ENCODE results near the gene CEACAM4.
"Not testable (repeated sequence)": the region's sequence is repeated elsewhere in the genome, so short reads cannot be mapped to it uniquely, and the experiment has no call there.

Gene CEACAM4

DNA sequence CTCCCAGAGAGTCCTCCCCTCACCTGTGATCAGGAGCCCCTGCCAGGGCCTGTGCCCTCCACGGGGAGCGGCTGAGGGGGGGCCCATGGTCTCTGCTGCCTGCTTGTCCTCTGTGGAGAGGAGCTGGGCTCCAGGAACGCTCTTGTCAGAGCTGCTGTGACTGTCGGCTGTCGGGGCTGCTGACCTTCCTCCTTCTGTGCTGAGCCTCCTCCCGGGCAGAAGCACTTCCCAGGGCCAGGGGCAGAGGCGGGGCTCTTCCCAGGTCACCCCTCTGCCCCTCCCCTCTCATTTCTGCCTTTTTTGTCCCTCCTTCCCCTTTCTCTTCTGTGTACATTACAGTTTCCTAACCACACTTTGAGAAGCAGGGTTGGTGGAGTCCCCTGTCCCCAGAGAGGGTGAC, at the start of gene CEACAM4:
TSS of gene CEACAM4 (minus strand) at position 198 of the 400 bp plus-strand sequence. CDS start at position 87, 111 bp downstream.
- no peak for DNase-seq

- no peak for DNase-seq
These were observed 44.6 kb upstream of the CEACAM4 start for GRCh38 chr19:41671486-41671885.

DNA sequence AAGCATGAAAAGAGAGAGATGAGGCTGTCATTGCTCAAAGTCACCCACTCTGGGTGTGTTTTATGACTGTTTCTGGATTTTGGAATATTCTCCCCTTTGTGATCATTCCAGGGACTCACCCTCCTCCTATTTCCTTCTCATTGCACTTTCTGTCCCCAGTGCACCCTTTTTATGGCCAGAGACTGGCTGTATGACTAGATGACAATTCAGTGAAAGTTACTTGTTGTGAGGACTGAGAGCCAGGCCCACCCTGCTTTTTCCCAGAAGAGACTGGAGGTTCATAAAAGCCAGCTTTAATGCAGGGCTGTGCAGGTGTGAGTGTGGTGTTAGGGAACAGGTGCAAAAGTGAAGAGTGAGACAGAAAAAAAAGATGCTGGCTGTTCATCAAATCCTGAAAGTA, 43.9 kb upstream of the CEACAM4 start:
- no peak for DNase-seq

DNA sequence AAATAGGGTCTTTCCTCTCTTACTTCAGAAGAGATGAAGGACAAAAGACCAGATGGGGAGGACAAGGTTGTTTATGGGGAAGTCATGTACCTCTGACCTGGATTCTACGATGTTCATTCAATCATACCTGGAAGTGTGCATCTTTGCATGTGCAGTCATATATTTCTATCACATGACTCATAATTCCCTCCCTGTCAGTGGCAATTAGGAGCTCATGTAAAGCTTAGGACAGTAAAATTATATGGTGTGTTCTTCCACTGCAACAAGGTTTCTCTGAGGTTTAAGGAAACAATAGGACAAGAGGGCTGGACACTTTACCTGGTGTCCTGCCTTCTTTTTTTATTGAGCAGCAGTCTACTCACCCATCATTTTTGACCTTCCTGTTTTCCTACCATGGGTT, 41.4 kb upstream of the CEACAM4 start:
- no peak for DNase-seq

DNA sequence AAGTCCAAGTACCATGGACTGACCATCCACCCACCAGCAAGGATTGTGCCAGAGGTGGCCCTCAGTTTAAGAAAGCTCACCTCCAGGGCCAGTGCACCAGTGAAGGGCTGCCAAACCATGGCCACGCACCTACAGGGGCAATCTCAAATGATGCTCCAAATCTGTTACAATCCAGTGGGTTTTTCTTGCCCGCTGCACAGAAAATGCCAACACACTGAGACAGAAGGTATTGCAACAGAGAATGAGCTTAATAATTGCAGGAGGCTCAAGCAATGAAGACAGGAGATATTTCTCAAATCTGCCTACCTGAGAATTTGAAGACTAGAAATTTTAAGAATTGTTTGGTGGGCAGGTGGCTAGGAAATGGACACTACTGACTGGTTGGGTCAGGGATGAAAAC, 39.2 kb upstream of the CEACAM4 start:
- DNase-seq: no peak

DNA sequence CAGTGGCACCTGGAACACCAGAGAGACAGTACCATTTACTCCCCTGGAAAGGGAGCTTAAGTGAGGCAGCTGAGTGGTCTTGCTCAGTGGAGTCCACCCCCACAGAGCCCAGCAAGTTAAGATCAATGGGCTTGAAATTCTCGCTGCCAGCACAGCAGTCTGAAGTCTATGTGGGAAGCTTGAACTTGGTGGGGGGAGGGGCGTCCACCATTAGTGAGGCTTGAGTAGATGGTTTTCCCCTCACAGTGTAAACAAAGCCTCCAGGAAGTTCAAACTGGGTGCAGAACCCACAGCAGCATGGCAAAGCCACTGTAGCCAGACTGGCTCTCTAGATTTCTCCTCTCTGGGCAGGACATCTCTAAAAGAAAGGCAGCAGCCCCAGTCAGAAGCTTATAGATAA, 30.3 kb upstream of the CEACAM4 start:
- no peak for DNase-seq

- DNase-seq: not testable (repeated sequence)
These were observed 29.9 kb upstream of the CEACAM4 start for GRCh38 chr19:41656756-41657155.

- DNase-seq: no peak
These were observed 25.4 kb upstream of the CEACAM4 start for GRCh38 chr19:41652250-41652649.

DNA sequence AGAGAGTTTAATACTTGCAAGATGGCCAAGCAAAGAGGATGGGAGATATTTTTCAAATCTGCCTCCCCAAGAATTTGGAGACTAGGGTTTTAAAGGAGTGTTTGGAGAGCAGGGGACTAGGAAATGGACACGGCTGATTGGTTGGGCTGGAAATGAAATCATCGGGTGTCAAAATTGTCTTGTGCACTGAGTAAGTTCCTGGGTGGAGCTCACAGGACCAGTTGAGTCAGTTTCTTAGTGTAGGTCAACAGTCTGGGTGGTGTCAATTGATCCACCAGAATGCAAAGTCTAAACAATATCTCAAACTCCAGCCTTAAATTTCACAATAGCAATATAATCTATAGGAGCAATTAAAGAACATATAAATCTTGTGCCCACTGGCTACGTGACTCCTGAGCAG, 23.0 kb upstream of the CEACAM4 start:
- no peak for DNase-seq

GRCh38 chr19:41646589-41647204, 19.8 kb upstream of the CEACAM4 start:
- DNase-seq: no peak

DNA sequence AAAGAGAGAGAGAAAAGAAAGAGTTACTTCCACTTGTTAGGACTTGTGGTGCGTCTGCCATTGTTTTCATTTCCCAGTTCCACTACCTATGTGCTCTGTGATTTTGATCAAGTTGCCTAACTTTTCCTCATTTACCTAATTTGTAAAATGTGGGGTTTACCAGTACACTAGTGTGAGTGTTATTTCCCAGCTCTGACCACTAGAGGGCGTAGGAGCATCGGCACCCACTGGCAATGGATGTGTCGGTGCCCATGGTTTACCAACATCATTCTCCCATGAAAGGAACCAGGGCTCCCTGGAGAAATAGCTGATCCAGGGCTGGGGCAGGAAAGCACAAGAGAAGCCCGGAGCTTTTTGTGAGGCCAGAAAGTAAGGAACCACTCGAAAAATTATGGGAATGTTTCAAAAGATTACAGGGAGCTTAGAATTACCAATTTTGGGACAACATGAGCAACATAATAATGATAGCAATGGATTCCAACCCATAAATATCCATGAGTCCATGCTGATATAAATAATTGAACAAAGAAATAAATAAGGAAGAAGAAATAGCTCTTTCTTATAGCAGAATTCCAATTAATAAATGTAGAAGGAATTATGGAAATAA, 15.1 kb upstream of the CEACAM4 start:
- DNase-seq: no peak

DNA sequence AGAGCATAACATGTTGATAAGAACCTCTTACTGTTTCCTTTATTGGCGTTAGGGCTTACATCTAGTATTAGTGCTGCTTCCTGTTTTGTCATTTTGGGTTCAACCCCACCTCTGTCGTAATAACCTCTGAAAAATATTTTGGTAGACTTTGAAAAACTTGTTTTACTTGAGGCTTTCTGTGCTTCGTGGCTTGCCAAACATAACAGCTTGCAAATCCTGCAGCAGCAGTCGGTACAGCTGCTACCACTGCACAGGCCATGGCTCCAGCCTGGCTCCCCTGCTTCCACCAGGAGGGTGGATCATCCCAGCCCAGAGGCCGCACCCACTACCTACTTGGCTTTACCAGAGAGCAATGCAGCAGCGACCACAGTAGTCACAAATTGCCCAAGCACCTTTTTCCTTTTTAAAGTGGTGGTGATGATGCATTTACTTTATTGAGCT, 11.8 kb upstream of the CEACAM4 start:
- DNase-seq: no peak

GRCh38 chr19:41637484-41637883, 10.6 kb upstream of the CEACAM4 start:
- no peak for DNase-seq

DNA sequence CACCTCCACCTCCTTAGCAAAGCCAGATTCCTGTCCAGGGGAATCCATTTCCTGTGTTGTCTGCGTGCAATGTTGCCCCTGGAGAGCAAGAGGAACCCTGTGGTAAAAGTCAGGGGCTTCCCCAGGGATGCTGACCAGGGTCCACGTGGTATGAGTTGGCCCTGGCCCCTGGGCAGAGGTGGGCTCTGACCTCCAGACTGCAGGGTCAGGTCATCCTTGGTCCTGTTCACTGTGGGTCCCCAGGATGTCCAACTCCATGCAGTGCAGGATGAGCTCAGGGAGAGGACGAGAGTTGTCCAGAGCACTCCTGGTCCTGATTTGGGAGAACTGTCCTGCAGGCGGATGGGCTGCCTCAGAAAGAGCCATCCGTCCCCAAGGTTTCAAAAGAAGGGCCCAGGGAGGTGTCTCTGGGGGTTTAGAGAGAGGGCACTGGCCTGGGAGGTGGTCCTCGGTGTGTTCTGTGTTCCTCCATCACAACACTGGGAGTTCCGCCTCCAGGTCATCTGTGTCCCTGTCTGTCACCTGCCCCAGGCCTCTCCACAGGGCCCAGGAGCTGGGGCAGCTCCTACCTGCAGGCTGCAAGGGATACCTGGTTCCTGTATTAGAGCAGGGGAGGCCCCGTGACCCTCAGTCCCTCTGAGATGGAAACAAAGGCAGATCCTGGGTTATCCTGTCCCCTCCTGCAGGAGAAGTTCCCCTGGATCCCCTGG, 1.2 kb upstream of the CEACAM4 start:
- DNase-seq: no peak

GRCh38 chr19:41626278-41626677, 596 bp downstream of the CEACAM4 start:
- no peak for DNase-seq

DNA sequence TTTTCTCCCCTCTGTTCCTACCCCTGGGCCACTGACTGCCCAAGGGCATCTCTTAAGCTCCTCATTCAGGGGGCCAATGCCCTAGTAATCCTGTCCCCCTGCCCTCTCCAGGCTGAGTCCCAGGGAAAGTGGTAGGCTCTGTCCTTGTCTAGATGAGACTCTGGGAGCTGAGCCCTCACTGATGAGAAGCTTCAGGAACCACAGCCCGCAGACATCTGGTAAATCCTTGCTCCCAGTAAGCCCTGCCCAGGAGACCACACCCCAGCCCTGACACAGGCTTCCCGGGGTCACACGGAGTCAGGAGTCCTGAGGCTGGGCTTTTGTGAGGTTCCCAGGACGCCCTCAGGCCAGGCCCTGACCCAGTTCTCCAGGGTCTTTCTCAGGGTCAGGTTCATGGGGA, 1.9 kb downstream of the CEACAM4 start:
- no peak for DNase-seq

DNA sequence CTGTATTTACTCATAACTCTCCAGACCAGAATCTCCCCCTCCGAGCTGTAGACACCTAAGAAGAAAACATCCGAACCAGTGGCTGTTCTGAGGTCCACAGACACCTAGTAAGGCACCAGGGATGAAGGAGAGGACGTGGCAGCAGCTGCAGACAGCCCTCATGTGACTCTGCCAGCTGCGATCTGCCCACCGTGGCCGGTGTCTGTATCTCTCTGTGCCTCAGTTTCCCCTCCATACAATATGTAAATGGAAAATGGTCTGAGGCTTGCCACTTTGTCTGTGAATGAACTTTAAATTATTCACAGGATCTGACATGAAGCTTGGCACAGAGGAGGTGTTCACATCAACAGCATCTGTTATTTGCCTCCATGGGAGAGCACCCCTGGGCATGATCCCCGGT, 2.4 kb downstream of the CEACAM4 start:
- DNase-seq: no peak

DNA sequence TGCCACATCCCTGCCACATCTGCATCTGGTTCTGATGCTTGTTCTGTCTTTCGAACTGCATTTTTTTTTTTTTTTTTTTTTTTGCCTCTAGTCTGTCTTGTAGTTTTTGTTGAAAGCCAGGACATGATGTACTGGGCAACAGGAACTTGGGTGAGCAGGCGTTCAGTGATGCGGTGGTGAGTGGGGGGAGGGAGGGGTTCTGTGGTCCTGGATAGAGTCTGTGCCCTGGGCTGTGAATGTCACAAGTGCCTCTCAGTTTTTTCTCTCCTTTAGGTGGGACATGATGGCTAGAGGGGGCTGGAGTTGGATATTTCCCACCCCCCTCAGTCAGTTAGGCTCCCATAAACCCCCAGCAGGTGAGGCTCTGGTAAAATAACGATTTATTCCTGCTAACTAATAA, 3.5 kb downstream of the CEACAM4 start:
- DNase-seq: no peak

DNA sequence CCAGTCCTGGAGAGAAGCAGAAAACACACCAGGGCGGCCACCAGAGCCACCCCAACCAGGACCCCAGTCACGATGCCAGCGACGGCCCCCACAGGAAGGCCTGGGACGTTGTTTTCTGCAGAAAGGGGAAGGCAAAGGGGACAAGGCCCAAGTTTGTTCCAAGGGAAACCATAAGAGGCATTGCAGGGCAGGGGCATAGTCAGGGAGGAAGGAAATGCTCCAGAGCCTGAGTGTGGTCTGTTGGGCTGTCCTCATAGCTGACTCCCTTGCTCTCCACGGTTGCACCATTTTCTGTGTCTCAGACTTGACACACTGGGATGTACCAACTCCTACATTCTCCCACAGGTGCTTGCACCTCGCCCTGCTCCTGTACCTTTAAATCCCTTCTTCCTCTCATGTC, 5.2 kb downstream of the CEACAM4 start:
- DNase-seq: no peak

GRCh38 chr19:41621226-41621625, 5.6 kb downstream of the CEACAM4 start:
- no peak for DNase-seq

- DNase-seq: no peak
These were observed 6.7 kb downstream of the CEACAM4 start for GRCh38 chr19:41620171-41620570.

GRCh38 chr19:41619018-41619556, 7.8 kb downstream of the CEACAM4 start:
- DNase-seq: no peak

GRCh38 chr19:41617941-41618730, 8.7 kb downstream of the CEACAM4 start:
- no peak for DNase-seq
